ENCODE results near the gene NEUROD2. TPM values are rescaled to one million over a fixed set of nuclear protein-coding genes. Genes with fewer than 3 reads are reported as not detected.
"Not testable (repeated sequence)": the region's sequence is repeated elsewhere in the genome, so short reads cannot be mapped to it uniquely, and the experiment has no call there.

Gene NEUROD2
- total RNA-seq, 1 donor from 2014 or later: not detected

DNA sequence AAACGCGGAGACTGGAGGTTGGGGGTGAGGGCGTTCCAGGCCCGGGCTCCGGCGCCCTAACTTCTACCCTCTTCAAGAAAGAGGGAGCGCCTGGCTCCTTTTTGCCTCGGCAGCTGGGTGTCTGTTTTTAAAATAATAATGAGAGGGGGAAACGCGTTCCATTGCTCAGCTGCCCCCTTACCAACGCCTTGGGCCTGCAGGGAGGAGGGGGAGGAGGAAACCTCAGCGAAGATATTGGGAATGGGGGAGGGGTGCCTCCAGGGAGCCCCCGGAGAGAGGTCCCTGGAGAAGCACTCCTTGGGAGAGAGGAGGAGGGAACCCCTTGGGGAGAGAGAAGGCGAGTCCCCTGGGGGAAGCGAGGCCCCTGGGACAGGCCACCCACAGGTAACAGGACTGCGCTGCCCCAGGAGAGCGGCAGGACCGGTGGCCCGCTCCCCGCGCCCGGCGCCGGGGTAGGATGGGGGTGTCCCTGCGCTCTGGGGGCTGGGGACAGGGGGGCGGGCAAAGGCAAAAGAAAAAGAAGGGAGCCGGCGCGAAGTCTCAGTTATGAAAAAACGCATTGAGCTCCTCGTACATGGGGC is 2.7 kb downstream of the NEUROD2 start:
- intact Hi-C loops (cut with micrococcal nuclease): no loop called here

DNA sequence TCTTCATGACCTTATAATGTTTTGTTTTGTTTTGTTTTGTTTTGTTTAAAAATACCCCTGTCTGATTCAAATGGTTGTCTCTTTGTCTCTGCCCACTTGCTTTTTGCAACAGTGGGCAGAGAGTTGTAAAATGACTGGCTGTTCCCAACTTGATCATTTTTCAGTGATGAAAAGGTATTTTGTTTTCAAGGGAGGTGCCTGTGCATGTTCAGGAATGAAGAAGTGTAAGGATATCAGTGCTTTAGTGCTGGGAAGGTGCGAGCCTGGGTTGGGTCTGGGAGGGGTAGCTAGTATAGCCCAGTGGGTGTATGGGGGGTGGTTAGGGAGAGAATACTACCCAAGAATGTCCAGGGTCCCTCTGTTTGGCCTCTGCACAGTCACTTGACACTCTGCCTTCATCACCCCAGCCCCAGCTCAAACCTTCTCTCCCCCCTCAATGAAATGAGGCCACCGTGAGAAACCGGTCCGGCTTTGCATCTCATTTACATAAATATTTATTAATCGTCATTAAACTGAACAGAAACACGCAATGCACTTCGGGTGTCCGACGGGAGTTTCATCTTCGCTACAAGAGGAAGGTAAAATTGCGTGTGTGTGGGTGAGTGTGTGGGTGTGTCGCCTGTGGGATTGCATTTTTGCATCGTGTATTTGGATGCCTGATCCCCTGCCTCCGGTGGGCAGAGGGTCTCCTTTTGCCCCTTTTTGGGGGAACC is 4.3 kb downstream of the NEUROD2 start:
- intact Hi-C loops (cut with micrococcal nuclease): no loop called here

DNA sequence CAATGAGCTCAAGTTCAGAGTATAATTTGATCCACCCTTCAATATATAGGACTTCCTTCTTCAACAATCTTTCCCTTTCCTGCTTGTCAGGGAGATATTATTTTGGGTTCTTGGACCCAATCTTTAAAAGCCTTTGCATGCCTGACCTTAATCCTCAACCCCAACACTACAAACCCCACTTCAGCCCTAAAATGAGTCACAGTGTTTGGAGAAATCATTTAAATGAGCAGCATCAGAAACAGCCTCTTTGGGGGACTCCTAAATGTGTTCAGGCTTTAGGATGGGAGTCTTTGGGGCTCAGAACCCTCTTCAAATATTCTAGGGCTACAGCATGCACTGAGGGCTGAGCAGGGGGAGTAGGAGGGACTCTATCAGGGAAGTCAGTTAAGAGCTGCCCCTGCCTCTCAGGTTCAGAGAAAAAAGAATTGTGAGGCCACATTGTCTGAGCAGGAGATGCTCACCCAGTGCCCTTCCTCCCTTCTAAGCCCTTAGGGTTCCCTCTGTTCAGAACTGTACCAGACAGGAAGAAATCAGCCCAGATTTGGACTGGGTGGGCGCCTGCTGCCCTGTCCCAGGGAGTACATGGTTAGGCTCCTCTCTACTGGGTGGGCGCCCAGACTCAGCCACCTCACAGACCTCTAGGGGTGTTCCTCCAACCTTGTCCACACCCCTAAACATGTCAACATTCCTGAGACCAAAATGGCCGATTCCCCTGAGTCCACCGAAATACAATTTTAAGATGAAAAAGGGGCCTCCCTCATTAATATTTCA is 5.0 kb downstream of the NEUROD2 start:
- intact Hi-C loops (cut with micrococcal nuclease): no loop called here

DNA sequence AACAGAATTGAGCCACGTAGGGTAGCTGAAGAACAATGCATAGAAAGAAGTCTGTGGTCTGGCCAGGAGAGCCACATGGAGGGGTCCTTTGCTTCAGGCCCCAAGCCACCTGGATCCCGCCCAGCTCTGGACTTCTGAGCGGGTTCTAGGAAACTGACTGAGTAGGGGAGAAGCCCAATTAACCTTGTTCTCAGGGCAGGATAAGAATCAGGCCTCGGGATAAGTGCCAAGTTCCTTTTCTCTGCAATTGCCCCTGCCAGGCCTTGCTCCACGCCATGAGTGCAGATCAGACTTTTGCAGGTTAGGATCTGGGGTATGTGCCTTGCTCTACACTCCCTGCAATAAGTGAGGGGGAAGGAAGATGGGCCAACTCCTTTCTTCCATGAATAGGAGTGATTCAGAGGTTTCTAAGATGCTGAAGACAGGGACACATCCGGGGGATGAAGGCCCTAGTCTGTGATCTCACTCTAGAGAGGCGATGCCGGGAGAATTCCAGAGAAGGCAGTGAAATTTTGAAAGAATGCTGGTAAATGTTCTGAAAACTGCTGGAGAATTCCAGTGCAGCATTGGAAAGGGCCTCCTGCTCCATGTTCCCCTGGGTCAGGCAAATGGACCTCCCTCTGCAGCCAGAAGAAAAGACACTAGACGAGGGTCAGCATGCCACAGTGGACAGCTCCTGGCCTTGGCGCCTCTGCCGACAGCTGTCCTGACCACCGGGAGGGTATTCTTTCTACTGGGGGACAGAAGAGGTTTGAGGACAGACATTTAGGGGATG is 5.8 kb downstream of the NEUROD2 start:
- intact Hi-C loops (cut with micrococcal nuclease): no loop called here

DNA sequence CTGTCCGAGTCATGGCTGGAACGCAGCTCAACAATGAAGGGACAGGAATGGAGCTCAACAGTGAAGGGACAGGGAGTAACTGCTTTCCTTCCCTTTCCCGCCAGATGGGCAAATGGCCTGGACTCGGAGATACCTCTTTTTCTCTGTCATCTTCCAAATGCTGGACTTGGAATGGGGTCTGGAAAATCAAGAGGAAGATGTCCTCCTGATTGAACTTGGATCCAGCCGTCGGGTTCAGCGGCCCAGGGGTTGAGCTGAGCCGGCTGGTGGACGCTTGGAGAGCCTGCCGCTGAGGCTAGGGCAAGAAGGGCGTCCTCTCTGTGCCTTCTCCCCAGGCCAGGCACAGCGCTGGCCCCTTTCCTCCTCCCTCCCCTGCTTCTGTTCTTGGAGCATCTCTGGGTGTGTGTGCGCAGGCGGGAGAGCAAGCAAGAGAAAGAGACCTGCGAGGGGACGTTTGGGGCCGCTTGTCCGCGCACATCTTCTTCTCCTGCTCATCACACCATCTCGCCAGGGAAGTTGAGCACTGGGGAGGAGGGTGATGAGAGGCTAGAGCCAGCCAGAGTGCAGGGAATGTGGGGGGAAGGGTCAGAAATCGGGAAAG is 6.6 kb downstream of the NEUROD2 start:
- intact Hi-C loops (cut with micrococcal nuclease): no loop called here

DNA sequence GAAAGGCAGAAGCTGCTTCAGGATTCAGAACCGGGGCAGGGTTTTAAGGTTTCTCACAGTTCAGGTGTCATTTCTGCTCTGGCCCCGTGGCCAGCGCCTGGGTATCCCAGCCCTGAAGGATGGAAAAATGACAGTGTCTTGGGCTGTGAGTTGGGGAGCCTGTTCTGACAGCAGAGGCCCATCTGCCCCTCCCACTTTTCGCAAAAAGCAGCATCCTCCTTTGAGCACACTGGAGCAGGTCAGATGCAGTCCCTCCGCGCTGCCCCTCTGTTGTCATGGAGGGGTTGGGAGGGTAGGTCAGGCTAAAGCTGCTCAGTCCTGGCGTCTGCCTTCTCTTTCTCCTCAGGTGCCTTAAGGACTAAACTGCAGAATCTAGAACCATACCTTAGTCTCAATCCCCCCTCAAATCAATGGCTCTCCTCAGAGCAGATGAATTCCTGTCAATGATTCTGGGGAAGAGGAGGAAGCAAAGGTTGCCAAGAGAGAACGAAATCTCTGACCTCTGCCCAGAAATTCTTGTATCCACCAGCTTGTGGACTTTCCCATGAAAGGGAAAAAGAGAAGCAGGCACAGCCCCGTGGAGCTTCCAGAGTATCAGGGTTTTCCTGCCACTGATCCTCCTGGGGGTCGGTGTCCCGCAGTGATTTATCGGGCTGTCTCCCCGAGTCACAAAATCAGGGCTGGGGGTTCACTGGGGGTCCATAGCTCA is 7.3 kb downstream of the NEUROD2 start:
- intact Hi-C loops (cut with micrococcal nuclease): no loop called here

DNA sequence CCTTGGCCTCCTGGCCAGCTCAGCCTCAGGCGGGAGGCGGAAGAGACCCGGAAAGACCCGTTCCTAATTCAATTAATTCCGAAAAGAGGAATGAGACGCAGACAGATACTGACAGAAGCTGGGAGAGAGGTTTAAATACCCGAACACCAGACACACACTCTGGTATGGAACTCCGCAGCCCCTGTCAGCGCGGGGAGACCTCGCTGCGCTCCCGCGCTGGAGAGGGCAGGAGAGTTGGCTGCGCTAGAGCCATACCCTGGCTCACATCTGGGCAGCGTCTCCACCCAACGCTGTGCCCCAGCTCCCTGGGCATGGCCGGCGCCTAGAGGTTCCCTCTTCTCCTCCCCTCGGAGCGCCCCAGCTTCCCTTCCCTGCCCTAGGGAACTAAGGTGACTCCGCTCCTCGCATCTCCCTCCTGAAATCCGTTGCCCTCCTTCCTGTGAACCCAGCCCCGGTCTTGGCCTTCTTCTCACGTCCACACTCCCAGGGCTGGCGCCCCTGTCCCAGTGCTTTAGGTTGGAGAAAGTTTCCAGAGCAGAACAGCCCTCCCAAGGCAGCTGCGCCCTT is 8.0 kb downstream of the NEUROD2 start:
- intact Hi-C loops (cut with micrococcal nuclease): no loop called here

DNA sequence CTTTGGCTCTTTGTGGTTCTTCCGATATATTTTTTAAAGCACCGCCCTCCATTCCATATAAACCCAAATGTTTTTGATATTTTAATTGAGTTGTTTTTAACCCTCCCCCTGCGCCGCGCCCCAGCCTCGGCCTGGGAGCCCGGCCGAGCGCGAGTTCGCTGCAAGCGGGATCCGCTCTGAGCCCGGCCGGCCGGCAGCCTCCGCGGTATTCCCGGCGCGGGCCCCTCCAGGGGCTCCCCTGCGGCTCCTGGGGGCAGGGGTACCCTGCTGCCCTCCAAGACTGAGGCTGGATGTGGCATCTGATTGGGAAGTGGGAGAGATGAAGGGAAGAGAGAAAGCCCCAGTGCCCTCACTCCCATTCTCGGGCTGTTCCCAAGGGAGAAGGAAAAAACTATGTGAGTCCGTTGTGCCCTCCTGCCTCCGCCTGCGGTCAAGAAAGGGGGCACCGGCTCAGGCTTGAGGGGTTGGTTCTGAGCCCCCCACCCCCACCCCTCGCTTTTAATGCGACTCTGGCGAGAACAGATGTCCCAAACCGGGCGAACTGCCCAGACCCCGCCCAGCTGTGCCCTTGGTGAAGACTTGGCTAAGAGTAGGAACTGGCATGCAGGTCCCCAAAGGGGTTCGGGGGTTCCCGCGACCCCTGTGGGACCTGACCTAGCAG is 8.6 kb downstream of the NEUROD2 start:
- intact Hi-C loops (cut with micrococcal nuclease): no loop called here

DNA sequence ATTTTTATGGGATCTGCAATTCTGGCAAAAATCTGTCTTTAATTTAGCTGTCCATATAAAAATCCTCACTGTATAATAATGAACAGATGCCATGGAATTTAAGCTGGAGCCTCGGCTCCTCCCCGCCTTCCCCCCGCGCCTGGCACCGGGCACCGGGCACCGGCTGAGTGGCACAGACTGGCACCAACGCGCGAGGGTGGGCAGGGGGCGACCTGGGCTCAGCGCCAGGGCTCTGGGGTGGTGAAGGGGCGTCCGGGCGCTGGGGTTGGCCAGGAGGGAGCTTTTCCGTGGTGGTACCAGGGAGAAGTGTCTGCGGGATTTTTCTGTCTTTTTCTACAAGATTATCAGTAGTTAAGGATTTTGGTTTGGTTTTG is 9.1 kb downstream of the NEUROD2 start:
- intact Hi-C loops (cut with micrococcal nuclease): no loop called here

DNA sequence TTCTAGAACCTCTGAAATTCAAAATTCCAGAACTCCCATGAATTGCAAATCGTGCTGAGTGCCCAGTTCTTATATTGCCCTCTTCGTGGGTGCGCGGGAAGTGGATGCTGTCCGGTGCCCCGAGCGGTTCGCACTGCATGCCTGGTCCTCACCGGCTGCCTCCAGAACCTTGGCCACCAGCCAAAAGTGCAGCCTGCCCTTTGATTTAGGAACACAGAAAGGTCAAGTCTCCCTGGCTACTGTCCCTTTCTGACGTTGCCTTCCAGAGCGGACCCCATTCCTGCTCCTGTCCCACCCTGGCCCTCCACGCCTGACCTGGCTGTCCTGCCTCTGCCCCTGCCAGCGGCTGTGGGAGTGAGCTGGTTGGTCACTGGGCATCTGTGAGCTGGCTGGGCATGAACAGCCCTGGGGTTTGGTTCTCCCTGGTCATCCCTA is 9.7 kb downstream of the NEUROD2 start:
- intact Hi-C loops (cut with micrococcal nuclease): no loop called here

DNA sequence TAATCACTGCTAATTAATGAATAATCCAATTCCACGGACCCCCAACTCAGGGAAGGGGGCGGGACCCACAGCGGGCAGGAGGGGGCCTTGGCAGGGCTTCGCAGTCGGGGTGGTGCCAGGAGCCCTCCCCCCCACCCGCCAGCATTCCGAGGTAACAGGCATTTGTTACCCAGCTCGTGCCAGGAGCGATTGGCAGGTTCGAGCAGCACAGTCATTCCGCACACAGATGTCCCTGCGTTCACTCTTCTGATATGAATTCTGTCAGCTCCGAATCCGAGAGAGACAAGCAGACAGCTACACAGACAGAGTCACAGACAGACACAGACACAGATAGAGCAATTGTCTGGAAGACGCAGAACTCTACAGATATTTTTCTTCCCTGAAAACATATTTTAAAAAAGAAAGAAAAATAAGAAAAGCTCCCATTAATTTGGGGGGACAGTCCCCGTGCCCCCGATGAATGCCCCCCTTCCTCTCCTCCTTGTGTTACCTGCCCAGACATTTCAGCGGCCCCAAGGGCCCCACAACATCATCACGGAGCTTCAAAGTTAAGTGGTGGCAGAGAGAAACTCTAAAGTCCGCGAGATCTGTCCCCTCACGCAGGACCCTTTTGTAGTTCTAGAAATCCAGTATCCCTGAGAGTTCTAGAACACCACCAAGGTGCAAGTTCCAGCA is 10.2 kb downstream of the NEUROD2 start:
- intact Hi-C loops (cut with micrococcal nuclease): no loop called here

DNA sequence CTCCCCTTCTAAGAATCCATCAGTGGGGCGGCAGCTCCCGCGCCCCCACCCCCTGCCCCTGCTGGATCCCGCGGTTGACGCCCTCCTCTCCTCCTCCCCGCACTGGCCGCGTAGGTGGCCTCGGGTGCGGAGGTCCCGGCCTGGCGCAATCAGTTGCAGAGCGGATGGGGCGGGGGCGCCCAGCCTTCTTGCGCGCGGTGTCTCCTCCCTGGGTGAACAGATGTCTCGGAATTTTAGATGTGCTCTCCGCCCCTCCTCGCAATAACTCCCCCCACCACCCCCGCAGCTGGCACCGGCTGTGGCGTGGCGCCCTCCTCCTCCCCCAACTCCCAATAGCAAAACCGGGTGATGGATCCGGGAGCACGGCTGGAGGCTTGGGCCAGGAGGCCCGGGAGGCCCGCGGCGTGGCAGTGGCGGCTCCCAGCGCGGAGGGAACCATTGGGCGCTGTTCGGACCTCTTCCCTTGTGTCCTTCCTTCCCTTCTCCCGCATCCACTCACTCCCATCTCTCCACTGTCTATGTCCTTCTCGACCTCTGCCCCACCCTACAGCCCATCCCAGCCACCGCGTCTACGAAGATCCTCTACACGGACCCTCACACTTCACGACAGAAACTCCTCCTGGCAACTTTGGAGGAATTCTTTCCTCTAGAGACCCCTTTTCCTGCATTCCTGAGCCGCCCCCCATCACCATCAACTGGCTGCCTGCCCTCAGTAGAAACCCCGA is 11.0 kb downstream of the NEUROD2 start:
- intact Hi-C loops (cut with micrococcal nuclease): no loop called here

DNA sequence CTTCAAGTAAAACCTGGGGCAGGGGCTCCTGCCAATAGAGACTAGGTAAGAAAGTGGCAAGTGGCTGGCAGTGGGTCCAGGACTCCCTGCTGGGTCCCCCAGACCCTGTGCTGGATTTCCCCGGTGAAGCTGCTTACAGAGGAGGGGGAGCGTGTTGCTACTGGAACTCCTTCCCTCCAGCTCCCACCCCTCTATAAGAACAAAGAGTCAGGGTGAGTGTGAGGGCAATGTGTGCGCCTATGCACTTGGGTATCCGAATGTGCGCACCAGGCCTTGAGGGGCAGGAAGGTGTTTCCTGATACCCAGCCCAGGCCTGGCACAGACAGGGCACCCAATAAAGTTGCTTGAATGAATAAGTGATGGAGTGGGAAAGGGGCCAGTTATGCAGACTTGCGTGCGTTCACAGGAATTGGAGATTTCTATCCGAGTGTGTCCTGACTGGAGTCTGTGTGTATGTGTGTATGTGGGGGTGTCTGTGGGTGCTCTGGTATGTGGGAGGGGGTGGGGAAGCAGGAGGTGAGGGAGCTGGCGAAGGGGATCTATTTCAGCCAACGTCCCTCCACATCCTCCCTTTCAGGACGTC is 11.7 kb downstream of the NEUROD2 start:
- intact Hi-C loops (cut with micrococcal nuclease): no loop called here

DNA sequence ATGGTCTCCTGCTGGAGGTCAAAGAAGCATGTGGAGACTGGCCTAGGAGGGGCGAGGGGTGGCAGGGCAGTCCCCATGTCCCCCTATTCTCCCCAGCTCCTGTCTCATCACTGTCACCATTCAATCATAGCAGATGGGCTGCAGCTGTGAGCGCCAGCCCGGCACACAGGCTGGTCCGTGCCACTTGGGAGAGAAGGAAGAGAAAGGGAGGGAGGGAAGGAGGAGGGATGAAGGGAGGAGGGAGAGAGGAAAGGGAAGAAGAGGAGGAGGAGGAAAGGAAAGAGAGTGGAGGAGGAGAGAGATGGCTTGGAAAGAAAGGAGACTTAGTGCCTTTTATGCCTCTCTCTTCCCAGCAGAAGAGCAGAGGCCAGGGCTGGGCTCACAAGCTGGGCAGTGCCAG is 12.4 kb downstream of the NEUROD2 start:
- intact Hi-C loops (cut with micrococcal nuclease): no loop called here

DNA sequence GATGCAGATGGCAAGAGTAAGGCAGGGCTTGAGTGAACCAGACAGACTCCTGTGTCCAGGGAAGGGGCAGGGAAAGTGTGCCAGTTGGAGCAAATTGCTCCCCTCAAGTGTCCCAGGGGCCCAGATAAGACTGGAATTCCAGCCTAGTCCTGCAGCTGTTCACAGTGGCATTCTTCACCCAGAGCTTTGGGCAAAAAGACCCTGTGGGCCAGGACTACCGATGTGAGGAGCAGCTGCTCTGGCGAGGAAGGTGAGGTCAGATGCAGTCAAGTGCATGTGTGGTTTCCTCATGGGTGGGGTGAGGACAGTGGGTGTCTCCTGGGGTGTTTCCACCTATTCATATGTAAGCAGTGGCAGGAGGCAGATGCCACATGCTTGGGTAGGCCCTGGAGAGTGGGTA is 14.3 kb downstream of the NEUROD2 start:
- intact Hi-C loops (cut with micrococcal nuclease): no loop called here

DNA sequence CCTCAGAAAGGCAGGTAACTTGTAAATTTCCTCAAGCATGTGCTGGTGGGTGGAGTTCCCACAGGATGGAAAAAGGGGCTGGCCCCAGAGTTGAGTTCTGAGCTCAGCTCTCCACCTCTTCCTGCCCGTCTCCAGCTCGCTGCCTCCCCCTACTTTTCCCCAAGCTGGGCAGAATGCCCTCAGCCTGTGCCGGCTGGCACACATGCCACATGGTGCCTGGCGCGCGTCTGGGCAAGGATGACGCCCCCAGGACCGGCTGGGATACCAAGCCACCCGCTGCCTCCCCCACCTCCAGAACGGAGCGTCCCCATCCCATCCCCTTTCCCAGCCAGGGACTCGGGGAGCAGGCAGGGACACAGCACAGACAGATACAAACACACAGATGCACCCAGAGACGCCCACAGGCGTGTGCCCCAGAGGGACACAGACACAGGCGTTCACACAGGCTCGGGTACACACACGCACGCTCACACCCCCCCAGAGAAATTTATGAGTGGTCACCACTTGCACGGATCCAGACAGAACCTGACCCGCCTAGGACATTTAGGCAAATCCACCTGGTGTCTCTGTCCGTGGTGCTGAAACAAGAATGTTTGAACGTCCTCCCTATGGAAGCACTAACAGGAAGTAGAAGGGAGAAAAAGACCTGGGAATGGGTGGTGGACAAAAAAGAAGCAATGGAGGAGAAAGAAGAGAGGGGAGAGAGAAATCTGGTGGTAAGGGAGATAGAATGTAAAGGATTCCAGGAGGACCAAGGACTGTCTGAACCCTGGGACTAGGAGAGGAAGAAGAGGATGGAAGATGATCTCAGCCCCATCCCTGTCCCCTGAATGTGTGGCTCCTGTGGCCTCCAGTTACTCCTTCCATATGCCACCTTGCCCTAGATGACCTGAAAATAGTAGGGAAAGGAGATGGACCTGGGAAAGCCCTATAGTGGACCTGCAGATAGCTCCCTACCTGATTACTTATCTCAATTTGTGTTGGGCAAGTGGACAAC is 15.5 kb downstream of the NEUROD2 start:
- intact Hi-C loops (cut with micrococcal nuclease): no loop called here

DNA sequence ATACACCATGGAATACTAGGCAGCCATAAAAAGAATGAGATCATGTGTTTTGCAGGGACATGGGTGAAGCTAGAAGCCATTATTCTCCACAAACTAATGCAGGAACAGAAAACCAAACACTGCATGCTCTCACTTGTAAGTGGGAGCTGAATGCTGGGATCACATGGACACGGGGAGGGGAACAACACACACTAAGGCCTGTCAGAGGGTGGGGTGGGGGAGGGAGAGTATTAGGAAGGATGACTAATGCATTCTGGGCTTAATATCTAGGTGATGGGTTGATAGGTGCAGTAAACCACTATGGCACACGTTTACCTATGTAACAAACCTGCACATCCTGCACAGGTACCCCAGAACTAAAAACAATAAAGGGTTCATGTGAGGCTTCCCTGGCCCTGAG is 17.5 kb downstream of the NEUROD2 start:
- intact Hi-C loops (cut with micrococcal nuclease): not testable (repeated sequence)
